Activated T-cell treated with anti-CD3 and anti-CD28 coated beads, Interleukin-2, amount 50 U/mL, for 72 hours (primary cell): ENCODE data around the gene RNASEL. TPM values are rescaled to one million over a fixed set of nuclear protein-coding genes. Genes with fewer than 3 reads are reported as not detected.
"Not testable (repeated sequence)": the region's sequence is repeated elsewhere in the genome, so short reads cannot be mapped to it uniquely, and the experiment has no call there.

Experiments used
- ATAC-seq, 2 donors: fragments of 150-1000 bp; cut with Tn5 transposase; replicated peaks in 1 of 2; 2 replicates each; pipeline ENCODE4 v1.10.0; 2021; ENCODE audit warnings: moderate library complexity in 2 of 2, mild to moderate bottlenecking in 1 of 2
- DNase-seq, 2 donors: peaks; one replicate each; pipeline ENCODE4 v3.0.0; 2021 to 2022; ENCODE audit warnings: mixed read lengths in 1 of 2
- H3K27ac Mint-ChIP-seq: one replicate; pipeline ENCODE4 v1.8.0; 2022; ENCODE audit warnings: mild to moderate bottlenecking, moderate library complexity, mixed read lengths
- H3K27me3 Mint-ChIP-seq: one replicate; pipeline ENCODE4 v1.8.0; 2022; ENCODE audit warnings: low read depth, mixed read lengths
- H3K36me3 Mint-ChIP-seq, 2 donors: one replicate each; pipeline ENCODE4 v1.8.0; 2022; ENCODE audit warnings: mixed read lengths in 2 of 2, mild to moderate bottlenecking in 1 of 2; ENCODE audit not compliant: insufficient read depth in 2 of 2
- H3K4me1 Mint-ChIP-seq: one replicate; pipeline ENCODE4 v1.8.0; 2022; ENCODE audit warnings: low read depth, mixed read lengths
- H3K4me3 Mint-ChIP-seq, 2 donors: one replicate each; pipeline ENCODE4 v1.8.0; 2022; ENCODE audit warnings: mild to moderate bottlenecking in 2 of 2, mixed read lengths in 2 of 2, moderate library complexity in 2 of 2
- H3K9me3 Mint-ChIP-seq, 2 donors: one replicate each; pipeline ENCODE4 v1.8.0; 2022; ENCODE audit warnings: mixed read lengths in 2 of 2
- total RNA-seq, 2 donors: library from RNA; stranded (reverse); gene quantifications; one replicate each; pipeline ENCODE4 v1.2.3, GENCODE V29; 2022

The RNASEL gene, protein sequence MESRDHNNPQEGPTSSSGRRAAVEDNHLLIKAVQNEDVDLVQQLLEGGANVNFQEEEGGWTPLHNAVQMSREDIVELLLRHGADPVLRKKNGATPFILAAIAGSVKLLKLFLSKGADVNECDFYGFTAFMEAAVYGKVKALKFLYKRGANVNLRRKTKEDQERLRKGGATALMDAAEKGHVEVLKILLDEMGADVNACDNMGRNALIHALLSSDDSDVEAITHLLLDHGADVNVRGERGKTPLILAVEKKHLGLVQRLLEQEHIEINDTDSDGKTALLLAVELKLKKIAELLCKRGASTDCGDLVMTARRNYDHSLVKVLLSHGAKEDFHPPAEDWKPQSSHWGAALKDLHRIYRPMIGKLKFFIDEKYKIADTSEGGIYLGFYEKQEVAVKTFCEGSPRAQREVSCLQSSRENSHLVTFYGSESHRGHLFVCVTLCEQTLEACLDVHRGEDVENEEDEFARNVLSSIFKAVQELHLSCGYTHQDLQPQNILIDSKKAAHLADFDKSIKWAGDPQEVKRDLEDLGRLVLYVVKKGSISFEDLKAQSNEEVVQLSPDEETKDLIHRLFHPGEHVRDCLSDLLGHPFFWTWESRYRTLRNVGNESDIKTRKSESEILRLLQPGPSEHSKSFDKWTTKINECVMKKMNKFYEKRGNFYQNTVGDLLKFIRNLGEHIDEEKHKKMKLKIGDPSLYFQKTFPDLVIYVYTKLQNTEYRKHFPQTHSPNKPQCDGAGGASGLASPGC
- total RNA-seq, result 1 to 10 TPM; 3.6 to 3.9 TPM

DNA sequence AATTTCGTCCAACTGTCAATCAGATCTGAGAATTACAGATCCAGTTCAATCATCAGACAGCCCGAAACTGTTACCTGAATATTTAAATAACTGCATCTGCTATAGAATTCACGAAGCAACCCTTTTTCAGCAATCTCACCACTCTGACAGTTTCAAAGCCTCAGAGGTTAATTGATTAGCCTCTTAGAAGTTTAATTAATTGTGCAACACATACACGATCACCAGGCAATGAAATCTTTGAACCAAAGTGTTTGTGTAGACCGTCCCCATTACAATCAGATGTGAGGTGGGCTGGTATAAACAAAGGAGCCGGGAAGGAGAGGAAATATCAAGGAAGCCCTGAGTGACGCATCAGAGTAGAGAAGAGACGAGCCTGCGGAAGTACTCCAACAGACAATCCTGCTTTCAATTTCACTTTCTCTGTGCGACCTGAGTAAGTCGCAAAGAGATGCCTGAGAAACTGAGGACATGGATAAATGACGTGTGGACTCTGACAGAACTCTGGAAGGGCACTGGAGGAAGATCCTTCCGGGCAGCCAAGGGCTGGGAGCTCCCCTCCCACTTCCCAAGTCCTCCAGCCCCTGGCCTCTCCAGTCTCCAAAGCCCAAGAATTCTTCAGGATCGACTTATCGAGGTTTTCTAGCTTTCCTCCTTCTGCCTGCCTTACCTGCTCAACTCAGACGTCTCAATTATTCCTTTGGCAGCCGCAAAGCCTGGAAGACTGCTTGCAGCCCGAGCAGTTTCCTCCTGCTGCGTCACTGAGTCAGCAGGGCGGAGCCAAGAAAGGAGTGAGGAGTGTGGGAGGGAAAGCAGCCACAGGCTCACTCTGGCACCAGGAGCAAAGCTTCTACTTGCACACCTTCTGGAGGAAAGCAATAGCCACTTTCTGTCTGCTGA lies at the start of gene RNASEL:
Gene RNASEL (minus strand): TSS at position 757 of the 897 bp plus-strand sequence. CDS start 2,450 bp downstream, outside the sequence.
- Mint-ChIP-seq H3K4me3 (peak within 1 kb of the TSS; percentile 92 to 99), H3K27me3 (no peaks in the 10 kb centered on the region), H3K4me1 (peaks cover 55% of the 10 kb centered on the region), H3K9me3 (no peaks in the 10 kb centered on the region), H3K27ac (peak within 1 kb of the TSS; percentile 96), H3K36me3 (no peaks in the 10 kb centered on the region)
- DNase-seq (peak; percentile 53 to 62), ATAC-seq (peak; percentile 87 to 91)

DNA sequence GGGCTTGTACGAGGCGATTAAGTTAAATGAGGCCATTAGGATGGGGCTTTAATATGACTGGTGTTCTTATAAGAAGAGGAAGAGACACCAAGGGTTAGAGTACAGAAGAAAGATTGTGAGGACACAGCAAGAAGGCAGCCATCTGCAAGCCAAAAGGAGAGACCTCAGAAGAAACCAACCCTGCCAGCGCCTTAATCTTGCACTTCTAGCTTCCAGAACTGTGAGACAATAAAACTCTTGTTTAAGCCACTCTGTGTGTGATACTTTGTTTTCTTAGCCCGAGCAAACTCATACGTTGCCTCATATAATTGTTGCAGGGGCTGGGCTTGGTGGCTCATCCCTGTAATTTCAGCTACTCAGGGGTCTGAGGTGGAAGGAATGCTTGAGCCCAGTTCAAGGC lies 48.7 kb upstream of the RNASEL start:
- ATAC-seq (no peak), DNase-seq (no peak)
- no peaks in the 10 kb centered on the region for H3K9me3 Mint-ChIP-seq
- no peak overlapping the region for H3K4me3 Mint-ChIP-seq
- no peaks in the 10 kb centered on the region for H3K36me3 Mint-ChIP-seq
- H3K27ac Mint-ChIP-seq, result no peak overlapping the region
- H3K4me1 Mint-ChIP-seq, result peaks cover 4% of the 10 kb centered on the region
- peaks cover 27% of the 10 kb centered on the region for H3K27me3 Mint-ChIP-seq

DNA sequence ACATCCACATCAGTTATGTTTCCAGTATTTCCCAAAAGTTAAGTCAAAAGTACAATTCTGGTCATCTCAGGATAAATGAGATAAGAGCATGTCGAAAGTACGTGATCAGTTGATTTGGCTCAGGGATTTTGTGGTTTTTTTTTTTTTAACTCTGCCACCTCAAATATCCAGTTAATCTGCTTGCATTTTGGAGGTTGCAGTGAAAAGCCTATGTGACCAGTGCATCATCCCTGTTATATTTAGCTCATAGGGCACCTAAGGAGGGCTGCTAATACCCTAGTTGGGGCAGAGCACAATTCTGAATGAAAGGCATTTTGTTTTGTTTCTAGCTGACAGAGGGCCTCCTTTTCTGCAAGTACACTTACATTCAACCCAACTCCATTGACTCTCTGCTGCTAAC lies 46.8 kb upstream of the RNASEL start:
- no peaks in the 10 kb centered on the region for H3K9me3 Mint-ChIP-seq
- DNase-seq, result no peak
- no peaks in the 10 kb centered on the region for H3K36me3 Mint-ChIP-seq
- H3K4me3 Mint-ChIP-seq, result no peak overlapping the region
- peaks cover 18% of the 10 kb centered on the region for H3K4me1 Mint-ChIP-seq
- peaks cover 45% of the 10 kb centered on the region for H3K27me3 Mint-ChIP-seq
- H3K27ac Mint-ChIP-seq, result no peak overlapping the region
- no peak for ATAC-seq

DNA sequence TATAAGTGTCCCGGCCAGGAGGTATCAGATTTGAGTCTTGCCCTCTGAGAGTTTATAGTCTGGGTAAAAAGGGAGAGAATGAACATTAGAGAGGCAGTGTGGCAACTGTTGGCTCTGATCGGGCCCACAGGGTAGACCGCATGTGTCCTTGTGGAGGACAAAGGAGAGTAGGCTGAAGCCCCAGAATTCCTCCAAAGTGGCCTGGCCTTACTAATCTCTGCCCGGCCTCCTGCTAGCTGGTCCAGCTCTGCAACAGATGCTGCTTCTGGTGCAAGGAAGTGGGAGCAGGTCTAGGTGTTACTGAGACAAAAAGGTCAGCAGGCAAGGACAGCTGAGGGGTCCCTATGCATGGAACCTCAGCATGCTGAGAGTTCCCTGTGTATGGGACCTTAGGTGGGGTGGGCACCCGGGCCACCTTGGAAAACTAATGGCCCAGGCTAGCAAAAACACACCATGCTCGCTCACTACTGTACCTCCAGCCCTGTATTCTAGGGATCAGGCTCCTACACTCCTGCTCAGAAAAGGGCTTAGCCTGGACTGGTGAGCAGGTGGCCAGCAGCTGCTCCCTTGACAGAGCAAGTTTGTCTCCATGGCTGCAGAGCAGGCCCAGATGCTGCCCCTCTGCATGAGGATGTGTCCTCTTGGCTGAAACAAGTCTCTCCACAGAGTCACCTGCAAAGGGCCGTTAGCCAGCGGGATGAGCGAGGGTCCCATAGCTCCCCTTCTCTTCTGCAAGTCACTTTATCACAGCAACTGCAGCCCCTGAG lies 45.4 kb upstream of the RNASEL start:
- ATAC-seq (no peak), DNase-seq (no peak)
- Mint-ChIP-seq H3K4me1 (peaks cover 32% of the 10 kb centered on the region), H3K4me3 (no peak overlapping the region), H3K9me3 (no peaks in the 10 kb centered on the region), H3K27me3 (peaks cover 47% of the 10 kb centered on the region), H3K36me3 (no peaks in the 10 kb centered on the region), H3K27ac (no peak overlapping the region)

DNA sequence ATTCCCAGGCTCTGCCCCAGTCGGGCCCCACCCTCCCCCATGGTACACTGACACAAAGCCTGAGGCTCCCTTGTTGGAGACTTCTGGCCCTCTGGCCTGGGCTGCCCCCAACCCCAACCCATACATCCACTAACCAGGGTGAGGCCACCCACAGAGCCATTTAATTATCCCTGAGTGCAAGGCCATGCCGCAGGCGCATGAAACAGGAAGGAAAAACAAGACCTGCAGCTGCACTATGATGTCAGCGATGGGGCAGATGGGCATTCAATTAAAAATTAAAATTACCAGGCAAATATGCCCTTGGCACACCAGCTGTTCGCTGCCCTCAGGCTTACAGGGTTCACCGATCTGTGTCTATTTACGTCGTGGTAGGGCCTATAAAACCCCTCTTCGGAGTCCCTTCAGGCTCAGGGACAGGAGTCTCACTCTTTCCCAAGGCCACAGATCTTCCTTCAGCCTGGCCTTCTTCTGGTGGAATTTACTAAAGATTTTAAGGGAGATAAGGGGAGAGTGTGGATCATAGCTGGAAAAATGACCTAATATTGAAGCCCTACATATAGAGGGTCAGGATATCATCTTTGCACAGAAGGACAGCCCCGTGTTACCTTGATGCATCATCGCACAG lies 44.7 kb upstream of the RNASEL start:
- no peak overlapping the region for H3K27ac Mint-ChIP-seq
- H3K27me3 Mint-ChIP-seq, result peaks cover 47% of the 10 kb centered on the region
- H3K4me1 Mint-ChIP-seq, result peaks cover 40% of the 10 kb centered on the region
- no peak for DNase-seq
- no peaks in the 10 kb centered on the region for H3K36me3 Mint-ChIP-seq
- no peak for ATAC-seq
- H3K9me3 Mint-ChIP-seq, result no peaks in the 10 kb centered on the region
- no peak overlapping the region for H3K4me3 Mint-ChIP-seq

DNA sequence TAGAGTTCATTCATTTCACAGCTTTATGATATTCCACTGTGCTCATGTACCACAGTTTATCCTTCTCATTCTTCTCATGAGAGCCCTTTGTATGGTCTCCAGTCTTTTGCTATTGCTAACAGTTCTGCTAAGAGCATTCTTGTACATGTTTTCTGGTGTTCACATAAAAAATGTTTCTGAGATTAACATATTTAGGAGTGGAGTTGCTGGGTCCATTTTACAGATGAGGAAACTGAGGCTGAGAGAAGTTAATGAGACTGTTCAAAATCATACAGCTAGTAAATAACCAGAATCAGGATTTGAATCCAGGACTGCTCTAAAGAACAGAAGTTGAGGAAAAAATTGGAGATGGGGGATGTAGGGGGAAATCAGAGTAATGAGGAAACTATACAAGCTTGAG lies 44.0 kb upstream of the RNASEL start:
- Mint-ChIP-seq H3K4me1 (peaks cover 43% of the 10 kb centered on the region), H3K27me3 (peaks cover 45% of the 10 kb centered on the region), H3K27ac (peak overlapping the region; percentile 80), H3K36me3 (no peaks in the 10 kb centered on the region), H3K4me3 (no peak overlapping the region), H3K9me3 (no peaks in the 10 kb centered on the region)
- DNase-seq, result no peak
- ATAC-seq, result no peak

DNA sequence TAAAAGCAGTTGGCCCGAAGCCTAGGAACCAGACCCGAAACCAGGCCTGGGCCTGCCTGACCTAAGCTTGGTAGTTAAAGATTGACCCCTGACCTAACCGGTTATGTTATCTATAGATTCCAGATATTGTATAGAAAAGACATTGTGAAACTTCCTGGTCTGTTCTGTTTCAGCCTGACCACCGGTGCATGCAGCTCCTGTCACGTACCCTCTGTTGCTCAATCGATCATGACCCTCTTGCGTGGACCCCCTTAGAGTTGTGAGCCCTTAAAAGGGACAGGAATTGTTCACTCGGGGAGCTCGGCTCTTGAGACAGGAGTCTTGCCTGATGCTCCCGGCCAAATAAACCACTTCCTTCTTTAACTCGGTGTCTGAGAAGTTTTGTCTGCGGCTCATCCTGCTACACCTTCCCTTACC lies 43.4 kb upstream of the RNASEL start:
- peak overlapping the region; percentile 28 to 60 for H3K4me3 Mint-ChIP-seq
- peaks cover 45% of the 10 kb centered on the region for H3K4me1 Mint-ChIP-seq
- ATAC-seq, H3K36me3 Mint-ChIP-seq, H3K9me3 Mint-ChIP-seq, H3K27ac Mint-ChIP-seq, DNase-seq: not testable (repeated sequence)
- H3K27me3 Mint-ChIP-seq, result peaks cover 40% of the 10 kb centered on the region

DNA sequence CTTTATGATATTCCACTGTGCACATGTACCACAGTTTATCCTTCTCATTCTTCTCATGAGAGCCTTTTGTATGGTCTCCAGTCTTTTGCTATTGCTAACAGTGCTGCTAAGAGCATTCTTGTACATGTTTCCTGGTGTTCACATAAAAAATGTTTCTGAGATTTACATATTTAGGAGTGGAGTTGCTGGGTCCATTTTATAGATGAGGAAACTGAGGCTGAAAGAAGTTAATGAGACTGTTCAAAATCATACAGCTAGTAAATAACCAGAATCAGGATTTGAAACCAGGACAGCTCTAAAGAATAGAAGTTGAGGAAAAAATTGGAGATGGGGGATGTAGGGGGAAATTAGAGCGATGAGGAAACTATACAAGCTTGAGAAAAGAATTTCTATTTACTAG lies 42.9 kb upstream of the RNASEL start:
- H3K9me3 Mint-ChIP-seq, result no peaks in the 10 kb centered on the region
- H3K36me3 Mint-ChIP-seq, result no peaks in the 10 kb centered on the region
- peaks cover 50% of the 10 kb centered on the region for H3K4me1 Mint-ChIP-seq
- H3K4me3 Mint-ChIP-seq, result peak overlapping the region in 1 of 2 donors; percentile 27
- ATAC-seq (no peak), DNase-seq (no peak)
- no peak overlapping the region for H3K27ac Mint-ChIP-seq
- peaks cover 41% of the 10 kb centered on the region for H3K27me3 Mint-ChIP-seq

DNA sequence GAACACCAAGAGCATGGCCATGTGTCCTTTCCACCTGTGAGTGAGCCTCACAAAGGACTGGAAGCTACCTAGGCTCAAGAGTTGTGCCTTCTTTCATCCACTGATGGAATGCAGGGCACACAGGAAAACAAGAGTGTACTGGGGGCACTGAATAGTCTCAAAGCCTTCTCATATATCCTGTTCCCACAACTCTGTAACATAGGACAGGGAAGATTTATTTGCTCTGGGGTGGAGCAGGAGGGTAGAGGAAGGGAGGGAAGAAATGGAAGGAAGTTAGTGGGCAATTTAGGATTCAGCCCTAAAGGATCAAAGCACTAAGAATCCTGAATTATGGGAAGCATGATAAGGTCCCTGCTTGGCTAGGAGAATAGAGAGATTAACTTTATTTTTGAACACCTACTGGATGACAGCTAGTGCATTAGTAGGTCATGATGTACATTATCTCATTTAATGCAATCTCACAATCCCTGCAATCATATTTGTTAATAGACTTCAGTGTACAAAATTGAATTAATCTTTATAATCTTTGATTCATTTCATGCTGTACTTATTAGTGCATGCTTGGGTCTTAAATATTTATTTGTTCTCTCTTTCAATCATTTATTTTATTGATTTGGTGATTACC lies 42.1 kb upstream of the RNASEL start:
- no peak overlapping the region for H3K4me3 Mint-ChIP-seq
- peaks cover 58% of the 10 kb centered on the region for H3K4me1 Mint-ChIP-seq
- H3K36me3 Mint-ChIP-seq, result no peaks in the 10 kb centered on the region
- peaks cover 45% of the 10 kb centered on the region for H3K27me3 Mint-ChIP-seq
- ATAC-seq, result no peak
- H3K9me3 Mint-ChIP-seq, result no peaks in the 10 kb centered on the region
- no peak overlapping the region for H3K27ac Mint-ChIP-seq
- no peak for DNase-seq

DNA sequence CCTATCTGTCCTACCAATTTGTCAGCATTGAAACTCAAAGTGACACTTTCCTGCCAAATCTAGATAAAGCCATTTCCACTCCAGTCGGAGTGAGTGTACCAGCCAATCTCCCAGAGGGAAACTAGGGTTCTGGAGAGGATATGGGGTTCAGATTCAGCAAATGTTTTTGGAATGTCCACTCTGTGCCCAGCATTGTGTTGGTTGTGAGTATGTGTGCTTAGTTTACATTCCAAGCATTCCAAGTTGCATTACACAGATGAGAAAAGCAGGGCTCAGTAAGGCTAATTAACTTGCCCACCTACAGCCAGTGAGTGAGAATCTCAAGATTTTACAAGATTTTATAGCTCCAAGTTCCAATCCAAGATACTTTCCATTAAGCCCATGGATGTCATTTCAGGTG lies 41.5 kb upstream of the RNASEL start:
- Mint-ChIP-seq H3K4me3 (peak overlapping the region; percentile 35 to 69), H3K27me3 (peaks cover 45% of the 10 kb centered on the region), H3K9me3 (no peaks in the 10 kb centered on the region), H3K27ac (no peak overlapping the region), H3K4me1 (peaks cover 64% of the 10 kb centered on the region), H3K36me3 (no peaks in the 10 kb centered on the region)
- ATAC-seq (no peak), DNase-seq (no peak)

DNA sequence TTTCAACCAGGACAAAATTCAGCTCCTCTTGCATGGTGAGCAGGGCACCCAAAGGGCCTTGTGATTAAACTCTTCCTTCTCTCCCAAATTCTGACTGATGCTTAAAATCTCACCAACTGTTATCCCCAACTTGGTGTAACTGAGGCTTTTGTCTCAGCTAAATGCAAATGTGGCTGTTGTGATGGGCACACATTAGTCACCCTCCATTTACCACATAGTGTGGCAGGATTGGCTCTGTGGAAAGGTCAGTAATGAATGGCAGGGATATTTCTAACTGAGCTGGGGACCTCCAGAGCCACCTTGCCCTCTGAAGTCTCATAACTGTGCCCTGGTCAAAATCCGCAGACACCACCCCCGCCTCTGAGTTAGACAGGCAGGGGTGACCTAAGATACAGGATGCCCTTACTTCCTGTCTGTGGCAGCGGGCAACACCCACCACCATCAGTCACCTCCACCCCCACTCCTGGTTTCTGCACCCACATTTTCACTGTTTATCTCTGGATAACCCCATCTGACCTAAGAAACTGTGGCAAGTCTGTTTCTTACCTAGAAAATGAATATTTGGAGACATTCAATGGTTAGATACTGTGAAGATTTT lies 40.5 kb upstream of the RNASEL start:
- Mint-ChIP-seq H3K9me3 (no peaks in the 10 kb centered on the region), H3K36me3 (no peaks in the 10 kb centered on the region), H3K4me1 (peaks cover 74% of the 10 kb centered on the region), H3K27ac (peak overlapping the region; percentile 63), H3K27me3 (peaks cover 45% of the 10 kb centered on the region), H3K4me3 (peak overlapping the region; percentile 49 to 69)
- ATAC-seq (peak; percentile 94 to 96), DNase-seq (peak; percentile 82 to 89)
